AG04450 (cell line): ENCODE measurements around the gene LSP1. TPM values are rescaled to one million over a fixed set of nuclear protein-coding genes. Genes with fewer than 3 reads are reported as not detected.

Experiments
- CTCF ChIA-PET: fragments of 300-600, 350-600 bp; formaldehyde crosslinking; extraction: SDS; loops from one replicate; lab custom pipeline; 2022; ENCODE audit warnings: antibody characterized with exemption, inconsistent platforms; lab: Charles Lee
- POLR2A ChIA-PET: fragments of 350-600 bp; formaldehyde crosslinking; extraction: SDS; loops from one replicate; lab custom pipeline; 2021; ENCODE audit warnings: antibody characterized with exemption, inconsistent platforms; lab: Yijun Ruan, JAX
- DNase-seq: peaks from one replicate; pipeline ENCODE4 v3.0.0-alpha.2; 2011; ENCODE audit warnings: low read depth, low spot score
- H3K27ac ChIP-seq: one replicate; pipeline ENCODE4 v1.5.1; 2012; ENCODE audit warnings: low read depth, low read length, control low read depth
- H3K27me3 ChIP-seq: one replicate; pipeline ENCODE4 v1.6.0; 2012; ENCODE audit warnings: low read length; ENCODE audit not compliant: control insufficient read depth, insufficient read depth
- H3K4me3 ChIP-seq: 2 replicates; pipeline ENCODE4 v1.5.1; 2011; ENCODE audit warnings: mild to moderate bottlenecking, low read depth, low read length, control low read depth
- H3K9me3 ChIP-seq: 2 replicates; pipeline ENCODE4 v1.5.1; 2012; ENCODE audit warnings: low read length; ENCODE audit not compliant: control insufficient read depth, insufficient read depth
- CTCF ChIP-seq: IDR thresholded peaks from 2 replicates; pipeline ENCODE4 v1.5.1; 2011; ENCODE audit warnings: low read depth, low read length, control low read depth, inconsistent platforms
- polyA plus RNA-seq: library from polyadenylated mRNA; depleted of rRNA; stranded (reverse); fragments of >200 nt; gene quantifications from 2 replicates; pipeline ENCODE4 v1.2.3, GENCODE V29; 2011

LSP1 gene
- polyA plus RNA-seq, 1 experiment = not detected

DNA sequence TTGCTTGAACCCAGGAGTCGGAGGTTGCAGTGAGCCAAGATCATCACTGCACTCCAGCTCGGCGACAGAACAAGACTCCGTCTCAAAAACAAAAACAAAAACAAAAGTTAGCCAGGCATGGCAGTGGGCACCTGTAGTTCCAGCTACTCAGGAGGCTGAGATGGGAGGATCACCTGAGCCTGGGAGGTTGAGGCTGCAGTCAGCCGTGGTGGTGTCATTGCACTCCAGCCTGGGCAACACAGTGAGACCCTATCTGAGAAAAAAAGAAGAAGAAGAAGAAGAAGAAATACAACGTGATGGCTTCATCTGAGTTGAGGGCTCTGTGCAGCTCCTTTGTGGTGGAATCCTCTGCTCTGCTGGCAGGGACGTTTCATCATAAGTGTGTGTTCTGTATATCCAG, 56.6 kb downstream of the LSP1 start:
- ChIA-PET POLR2A (no interaction called here), CTCF (no interaction called here)
- no peak for DNase-seq
- TF ChIP-seq CTCF = no peak
- H3K27me3 ChIP-seq = peaks cover 10% of the 10 kb centered on the region
- no peaks in the 10 kb centered on the region; the same call in 1 of the 2 replicates for H3K9me3 ChIP-seq
- no peak overlapping the region for H3K27ac ChIP-seq
- H3K4me3 ChIP-seq = no peak overlapping the region

DNA sequence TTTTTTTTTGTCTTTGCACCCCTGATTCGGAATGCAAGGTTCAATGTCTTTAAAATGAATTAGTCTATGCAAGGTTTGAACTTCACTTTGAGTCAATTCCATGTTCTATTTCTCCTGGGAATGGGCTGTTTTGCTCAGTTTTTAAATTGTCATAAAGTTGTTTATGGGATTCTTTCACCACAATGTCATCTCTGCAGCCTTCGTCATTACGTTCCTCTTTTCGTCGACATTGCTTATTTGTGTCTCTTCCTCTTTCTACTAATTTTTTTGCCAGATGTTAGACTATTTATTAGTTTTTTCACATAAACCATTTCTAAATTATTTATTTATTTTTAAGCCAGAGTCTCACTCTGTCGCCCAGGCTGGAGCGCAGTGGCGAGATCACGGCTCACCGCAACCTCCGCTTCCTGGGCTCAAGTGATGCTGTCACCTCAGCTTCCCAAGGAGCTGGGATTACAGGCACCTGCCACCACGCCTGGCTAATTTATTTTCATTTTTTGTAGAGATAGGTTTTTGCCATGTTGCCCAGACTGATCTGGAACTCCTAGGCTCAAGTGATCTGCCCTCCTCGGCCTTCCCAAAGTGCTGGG, 59.5 kb downstream of the LSP1 start:
- no peak for DNase-seq
- ChIA-PET POLR2A (no interaction called here), CTCF (interaction anchor here (0.6 kb wide), 2 partner anchors 31 to 569 kb away, joined by 3 read pairs; no protein-coding TSS in a partner anchor)
- H3K4me3 ChIP-seq = no peak overlapping the region
- H3K27me3 ChIP-seq = peaks cover 3% of the 10 kb centered on the region
- no peak overlapping the region for H3K27ac ChIP-seq
- no peak for TF ChIP-seq CTCF
- H3K9me3 ChIP-seq = no peaks in the 10 kb centered on the region; the same call in 1 of the 2 replicates

- ChIA-PET POLR2A (no interaction called here), CTCF (no interaction called here)
- H3K4me3 ChIP-seq = no peak overlapping the region
- TF ChIP-seq CTCF = no peak
- no peaks in the 10 kb centered on the region; the same call in 1 of the 2 replicates for H3K9me3 ChIP-seq
- H3K27ac ChIP-seq = no peak overlapping the region
- DNase-seq = no peak
- peaks cover 5% of the 10 kb centered on the region for H3K27me3 ChIP-seq
Observed at GRCh38 chr11:1913271-1914060, 60.6 kb downstream of the LSP1 start.

- Histone ChIP-seq H3K4me3 (no peak overlapping the region), H3K9me3 (no peaks in the 10 kb centered on the region; the same call in 1 of the 2 replicates), H3K27me3 (peaks cover 5% of the 10 kb centered on the region), H3K27ac (no peak overlapping the region)
- no peak for TF ChIP-seq CTCF
- DNase-seq = no peak
- ChIA-PET CTCF (no interaction called here), POLR2A (no interaction called here)
Observed at GRCh38 chr11:1915795-1916131, 62.9 kb downstream of the LSP1 start.
